Bronchial epithelial cell (primary cell): ENCODE data around the gene TSC22D3. TPM values are rescaled to one million over a fixed set of nuclear protein-coding genes. Genes with fewer than 3 reads are reported as not detected.
"Not testable (repeated sequence)": the region's sequence is repeated elsewhere in the genome, so short reads cannot be mapped to it uniquely, and the experiment has no call there.

Experiments used
- DNase-seq: peaks from one replicate; pipeline ENCODE4 v3.0.0-alpha.2; 2010; ENCODE audit warnings: low read depth
- FAIRE-seq: peaks from 2 replicates; lab custom pipeline; 2011; peaks lifted over from hg19 to GRCh38; lab: Jason Lieb, UNC
- H3K27me3 ChIP-seq: 2 replicates; pipeline ENCODE4 v1.5.1; 2011; ENCODE audit warnings: low read length; ENCODE audit not compliant: control insufficient read depth, insufficient read depth
- H3K36me3 ChIP-seq: 2 replicates; pipeline ENCODE4 v1.5.1; 2011; ENCODE audit warnings: low read length; ENCODE audit not compliant: control insufficient read depth, insufficient read depth
- H3K4me3 ChIP-seq: 2 replicates; pipeline ENCODE4 v1.5.1; 2011; ENCODE audit warnings: mild to moderate bottlenecking, low read depth, low read length, control low read depth
- CTCF ChIP-seq: IDR thresholded peaks from 2 replicates; pipeline ENCODE4 v1.5.1; 2011; ENCODE audit warnings: mild to moderate bottlenecking, moderate library complexity, low read length, control low read depth, inconsistent platforms; ENCODE audit not compliant: insufficient read depth, severe bottlenecking
- total RNA-seq: library from RNA; depleted of rRNA; stranded (reverse); fragments of >200 nt; gene quantifications from 2 replicates; pipeline ENCODE4 v1.2.1, GENCODE V29; 2014

TSC22D3 gene
- total RNA-seq, 1 donor from 2014 or later, result 83.5 TPM

- Histone ChIP-seq H3K36me3 (no peaks in the 10 kb centered on the region), H3K4me3 (no peak overlapping the region), H3K27me3 (no peaks in the 10 kb centered on the region)
- TF ChIP-seq CTCF, result no peak
- FAIRE-seq (no peak), DNase-seq (peak; percentile 49)
Measured at GRCh38 chrX:107673933-107674479, 101.6 kb downstream of the TSC22D3 start.

- no peak for DNase-seq
- TF ChIP-seq CTCF, result no peak
- H3K4me3 ChIP-seq, result no peak overlapping the region
- H3K36me3 ChIP-seq, result no peaks in the 10 kb centered on the region
- no peaks in the 10 kb centered on the region for H3K27me3 ChIP-seq
- no peak for FAIRE-seq
Measured at GRCh38 chrX:107673431-107673830, 102.2 kb downstream of the TSC22D3 start.

- FAIRE-seq, result no peak
- DNase-seq, result peak; percentile 65
- Histone ChIP-seq H3K4me3 (no peak overlapping the region), H3K36me3 (no peaks in the 10 kb centered on the region), H3K27me3 (no peaks in the 10 kb centered on the region)
- peak; percentile 84 for TF ChIP-seq CTCF
Measured at GRCh38 chrX:107672955-107673378, 102.6 kb downstream of the TSC22D3 start.

- not testable (repeated sequence) for DNase-seq, H3K4me3 ChIP-seq, H3K27me3 ChIP-seq, FAIRE-seq, H3K36me3 ChIP-seq
Measured at GRCh38 chrX:107671256-107671655, 104.3 kb downstream of the TSC22D3 start.

GRCh38 chrX:107669885-107670628 lies 105.5 kb downstream of the TSC22D3 start:
- Histone ChIP-seq H3K4me3 (no peak overlapping the region), H3K27me3 (no peaks in the 10 kb centered on the region), H3K36me3 (no peaks in the 10 kb centered on the region)
- DNase-seq, result no peak
- no peak for TF ChIP-seq CTCF
- no peak for FAIRE-seq

GRCh38 chrX:107669261-107669660 lies 106.3 kb downstream of the TSC22D3 start:
- Histone ChIP-seq H3K36me3 (no peaks in the 10 kb centered on the region), H3K27me3 (no peaks in the 10 kb centered on the region), H3K4me3 (no peak overlapping the region)
- DNase-seq (no peak), FAIRE-seq (no peak)
- no peak for TF ChIP-seq CTCF

GRCh38 chrX:107668710-107669109 lies 106.9 kb downstream of the TSC22D3 start:
- DNase-seq, H3K36me3 ChIP-seq, FAIRE-seq, H3K4me3 ChIP-seq, H3K27me3 ChIP-seq: not testable (repeated sequence)
